ENCODE results near the gene NKX1-1. TPM values are rescaled to one million over a fixed set of nuclear protein-coding genes. Genes with fewer than 3 reads are reported as not detected.
"Not testable (repeated sequence)": the region's sequence is repeated elsewhere in the genome, so short reads cannot be mapped to it uniquely, and the experiment has no call there.

The NKX1-1 gene
- total and polyA plus RNA-seq, 3 donors from 2014 or later: 0.47 to 1.5 (median 0.70) TPM

GRCh38 chr4:1373892-1374705, 32.1 kb downstream of the NKX1-1 start:
- Histone ChIP-seq H3K36me3 (ENCODE audit: low read depth, missing control alignments) (no peaks in the 10 kb centered on the region), H3K4me1 (no peaks in the 10 kb centered on the region), H3K4me3 (no peak overlapping the region), H3K27ac (no peak overlapping the region), H3K27me3 (no peaks in the 10 kb centered on the region), H3K9me3 (no peaks in the 10 kb centered on the region)
- intact Hi-C loops (cut with DNase I; ENCODE audit: low total_unique reads): no loop called here
- DNase-seq: no peak
- 95% methylated on average over 19 to 42 of the region's 42 CpGs for WGBS, 2 donors
- TF ChIP-seq CTCF (IDR thresholded peaks at IDR 0.05): no peak
- no peak for TF ChIP-seq POLR2A (IDR thresholded peaks at IDR 0.05)

GRCh38 chr4:1372576-1372975, 33.7 kb downstream of the NKX1-1 start:
- H3K27me3 ChIP-seq; H3K36me3 ChIP-seq (ENCODE audit: low read depth, missing control alignments); intact Hi-C loops (cut with DNase I; ENCODE audit: low total_unique reads); H3K27ac ChIP-seq; H3K4me3 ChIP-seq; H3K4me1 ChIP-seq; H3K9me3 ChIP-seq; DNase-seq: not testable (repeated sequence)
- WGBS, 2 donors: 86 to 96% methylated on average over 15 to 22 of the region's 22 CpGs

DNA sequence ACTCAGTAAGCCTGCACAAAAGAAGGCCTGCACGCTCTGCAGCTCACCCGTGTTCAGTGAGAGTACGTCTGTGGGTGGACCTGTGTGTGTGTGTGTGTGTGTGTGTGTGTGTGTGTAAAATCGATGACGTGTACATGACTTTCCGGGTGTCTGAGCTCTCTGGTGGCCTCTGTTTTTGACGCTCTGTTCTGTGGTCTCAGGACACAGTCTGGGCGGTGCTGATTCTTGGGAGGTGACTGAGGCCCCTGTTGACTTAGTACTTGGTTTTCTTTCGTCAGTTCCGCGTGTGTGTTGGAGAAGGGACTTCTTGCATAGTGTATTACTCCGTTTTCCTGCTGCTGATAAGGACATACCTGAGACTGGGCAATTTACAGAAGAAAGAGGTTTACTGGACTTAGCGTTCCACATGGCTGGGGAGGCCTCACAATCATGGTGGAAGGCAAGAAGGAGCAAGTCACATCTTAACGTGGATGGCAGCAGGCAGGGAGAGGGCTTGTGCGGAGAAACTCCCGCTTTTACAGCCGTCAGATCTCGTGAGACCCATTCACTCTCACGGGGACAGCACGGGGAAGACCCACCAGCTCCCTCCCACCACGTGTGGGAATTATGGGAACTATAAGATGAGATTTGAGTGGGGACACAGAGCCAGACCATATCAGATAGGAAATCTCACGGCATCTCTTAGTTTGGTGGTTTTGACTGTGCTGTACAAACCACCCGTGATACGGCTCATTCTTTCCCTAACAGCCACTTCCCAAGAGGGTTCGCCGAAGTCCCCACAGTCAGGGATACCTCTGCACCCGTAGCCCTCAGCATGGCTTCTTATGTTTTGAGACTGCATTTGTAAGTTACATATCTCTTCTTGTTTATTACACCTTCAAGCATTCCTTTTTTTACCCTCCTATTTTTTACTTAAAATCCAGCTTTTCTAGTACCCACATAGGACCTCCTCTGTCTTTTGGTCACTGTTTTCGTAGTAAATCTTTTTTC, 34.8 kb downstream of the NKX1-1 start:
- WGBS, 2 donors: 95 to 96% methylated on average over 28 of the region's 28 CpGs
- TF ChIP-seq POLR2A (IDR thresholded peaks at IDR 0.05) (no peak), CTCF (IDR thresholded peaks at IDR 0.05) (no peak)
- H3K36me3 ChIP-seq (ENCODE audit: low read depth, missing control alignments): no peaks in the 10 kb centered on the region

DNA sequence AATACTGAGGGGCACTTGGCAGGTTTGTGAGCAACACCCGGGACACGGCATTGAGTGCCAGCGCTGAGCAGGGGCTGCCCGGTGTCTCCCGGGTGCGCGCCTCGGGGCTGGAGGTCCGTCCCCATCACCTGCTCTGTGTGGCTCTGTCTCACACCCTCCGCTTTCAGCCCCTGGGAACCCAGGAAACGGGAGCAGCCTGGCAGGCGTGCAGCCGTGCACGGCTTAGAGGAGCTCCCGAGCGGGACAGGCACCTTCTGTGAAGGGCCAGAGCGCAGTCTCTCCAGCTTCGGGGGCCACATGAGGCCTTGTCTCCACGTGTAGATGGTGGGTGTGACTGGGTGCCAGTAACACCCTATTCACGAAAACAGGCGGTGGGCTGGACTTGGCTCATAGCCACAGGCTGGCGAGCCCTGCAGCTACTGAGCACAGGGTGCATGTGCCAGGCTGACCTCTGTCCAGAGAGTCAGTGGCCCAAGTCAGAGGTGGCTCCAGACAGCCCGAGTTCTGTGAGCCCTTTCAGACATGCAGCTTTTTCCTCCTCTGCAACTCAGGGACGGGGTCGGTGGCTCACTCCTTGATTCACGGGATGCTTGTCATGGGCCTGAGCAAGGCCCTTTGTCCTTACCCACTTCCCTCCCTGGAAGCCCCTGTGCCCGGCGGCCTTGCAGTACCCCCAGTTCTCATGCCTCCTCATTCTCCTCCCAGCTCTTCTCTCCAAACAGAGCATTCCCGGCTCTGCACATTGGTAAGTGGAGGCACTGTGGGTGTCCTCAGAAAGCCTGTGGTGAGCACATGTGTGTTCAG, 35.7 kb downstream of the NKX1-1 start:
- no peak overlapping the region for H3K4me3 ChIP-seq
- WGBS, 2 donors: 96% methylated on average over 6 to 29 of the region's 29 CpGs
- no peaks in the 10 kb centered on the region for H3K27me3 ChIP-seq
- no peak overlapping the region for H3K27ac ChIP-seq
- DNase-seq: no peak
- intact Hi-C loops (cut with DNase I; ENCODE audit: low total_unique reads): no loop called here
- H3K9me3 ChIP-seq: no peaks in the 10 kb centered on the region
- H3K36me3 ChIP-seq (ENCODE audit: low read depth, missing control alignments): no peaks in the 10 kb centered on the region
- TF ChIP-seq POLR2A (IDR thresholded peaks at IDR 0.05) (no peak), CTCF (IDR thresholded peaks at IDR 0.05) (no peak)
- H3K4me1 ChIP-seq: no peaks in the 10 kb centered on the region

More for the DNA sequence above, 34.8 kb downstream of the NKX1-1 start:
- H3K4me3 ChIP-seq: no peak overlapping the region
- intact Hi-C loops (cut with DNase I; ENCODE audit: low total_unique reads): no loop called here
- H3K9me3 ChIP-seq: no peaks in the 10 kb centered on the region
- H3K4me1 ChIP-seq: no peaks in the 10 kb centered on the region
- no peak overlapping the region for H3K27ac ChIP-seq
- DNase-seq: no peak
- no peaks in the 10 kb centered on the region for H3K27me3 ChIP-seq

Measured in testis (tissue), 3 donors.